Ovary (tissue), 9 donors: ENCODE results near the gene ASB15. TPM values are rescaled to one million over a fixed set of nuclear protein-coding genes. Genes with fewer than 3 reads are reported as not detected.

Source experiments
- DNase-seq, 5 donors: peaks; one replicate each; pipeline ENCODE4 v3.0.0-alpha.2; 2019 to 2020
- H3K27ac ChIP-seq, 2 donors: fragments of 200-600 bp; one replicate each; pipeline versions ENCODE4 v1.5.1 to v1.8.0; 2019 to 2022
- H3K27me3 ChIP-seq: fragments of 200-600 bp; one replicate; pipeline ENCODE4 v1.8.0; 2022
- H3K36me3 ChIP-seq: fragments of 200-600 bp; sonication (generic); one replicate; pipeline ENCODE4 v1.5.1; 2019
- H3K4me1 ChIP-seq: one replicate; pipeline ENCODE4 v1.8.1; 2013; ENCODE audit warnings: mild to moderate bottlenecking, moderate library complexity; ENCODE audit not compliant: insufficient read depth
- H3K4me3 ChIP-seq: fragments of 200-600 bp; sonication (generic); one replicate; pipeline ENCODE4 v1.5.1; 2017
- H3K9me3 ChIP-seq, 2 donors: fragments of 200-600 bp in 1 of 2; sonication (generic) in 1 of 2; one replicate each; pipeline versions ENCODE4 v1.5.1 to v1.8.1; 2013 to 2019; ENCODE audit warnings: mild to moderate bottlenecking in 1 of 2, moderate library complexity in 1 of 2
- EP300 ChIP-seq: sonication (generic); formaldehyde crosslinking; IDR thresholded peaks from one replicate; pipeline ENCODE4 v1.6.1; 2017; ENCODE audit warnings: antibody characterized with exemption
- POLR2A ChIP-seq: fragments of 450-650 bp; IDR thresholded peaks from one replicate; pipeline ENCODE4 v1.6.1; 2017; ENCODE audit warnings: antibody characterized with exemption, mild to moderate bottlenecking, moderate library complexity
- WGBS, 3 donors: extraction: QIAGEN DNeasy Blood & Tissue Kit in 1 of 3; methylation state at CpG; one replicate each; pipeline versions ENCODE4 v1.1.5 to v1.1.7; 2013 to 2017; 5-methylcytosine and 5-hydroxymethylcytosine counted together
- intact Hi-C, 4 donors: fragments of 100-400 bp; cut with DNase I; formaldehyde crosslinking; loops; one replicate each; pipeline versions ENCODE4 v1.11.0 to v1.15.1; 2022 to 2023
- polyA plus RNA-seq, 2 donors: library from polyadenylated mRNA; stranded (reverse); fragments of 200-250 nt in 1 of 2; fragments of 350-450 nt in 1 of 2; fragmentation: Illumina TruSeq in 1 of 2; extraction: RNeasy Lipid Tissue Mini Kit (QIAGEN cat#74804) in 1 of 2; gene quantifications; one replicate each; pipeline ENCODE4 v1.2.3, GENCODE V29; 2013 to 2014
- total RNA-seq, 7 donors: library from RNA; depleted of rRNA in 2 of 7; stranded (reverse); fragments of >200 nt in 2 of 7; fragmentation: NEBNext Ultra II Directional in 3 of 7; extraction: Animal tissue kit (Norgen Biotek cat#: 25700) in 3 of 7; gene quantifications; one replicate each; pipeline versions ENCODE4 v1.1.0 to v1.2.4, GENCODE V29; 2016 to 2023
- TF ChIP-seq, protein P1 (sequence below), 3 donors: fragments of 450-650 bp in 2 of 3; fragments of 200-600 bp in 1 of 3; IDR thresholded peaks; one replicate each; pipeline versions ENCODE4 v1.5.1 to v1.8.0; 2016 to 2022; ENCODE audit warnings: antibody characterized with exemption in 3 of 3, mild to moderate bottlenecking in 1 of 3
- donor health status: DM: no; HTN: no; CAD: no; lungs with moderate emphysema.
- donor health status: DM: no; HTN: no; CAD: no.
- donor health status: Bipolar disorder and iron deficiency.
- donor health status: DM: yes; HTN: yes; CAD: no.
- donor health status: DM: no; HTN: no; CAD: no.
- donor health status: DM: yes; HTN: yes; CAD: no.

Gene ASB15
- total and polyA plus RNA-seq, 9 donors: not detected

DNA sequence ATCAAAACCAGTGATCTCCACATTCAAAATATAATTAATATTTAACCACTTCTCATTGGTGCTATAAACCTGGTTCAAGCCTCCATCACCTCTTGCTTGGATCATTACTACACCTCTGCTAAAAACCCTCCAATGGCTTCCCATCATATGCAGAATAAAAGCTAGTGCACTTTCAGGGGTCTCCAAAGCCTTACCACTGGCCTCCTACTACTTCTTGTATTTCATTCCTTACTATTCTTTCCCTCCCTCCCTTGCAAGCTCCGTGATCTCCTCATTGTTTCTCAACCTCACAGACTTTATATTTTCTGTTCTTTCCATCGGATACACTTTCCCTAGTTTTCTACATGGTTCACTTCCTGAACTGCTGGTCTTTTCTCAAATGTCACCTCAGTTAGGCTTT lies 85.5 kb downstream of the ASB15 start:
- DNase-seq: no peak
- Histone ChIP-seq H3K36me3 (no peaks in the 10 kb centered on the region), H3K27ac (no peak overlapping the region), H3K27me3 (no peaks in the 10 kb centered on the region), H3K4me3 (no peak overlapping the region), H3K9me3 (no peaks in the 10 kb centered on the region), H3K4me1 (no peaks in the 10 kb centered on the region)
- no peak for TF ChIP-seq EP300
- TF ChIP-seq, protein P1, sequence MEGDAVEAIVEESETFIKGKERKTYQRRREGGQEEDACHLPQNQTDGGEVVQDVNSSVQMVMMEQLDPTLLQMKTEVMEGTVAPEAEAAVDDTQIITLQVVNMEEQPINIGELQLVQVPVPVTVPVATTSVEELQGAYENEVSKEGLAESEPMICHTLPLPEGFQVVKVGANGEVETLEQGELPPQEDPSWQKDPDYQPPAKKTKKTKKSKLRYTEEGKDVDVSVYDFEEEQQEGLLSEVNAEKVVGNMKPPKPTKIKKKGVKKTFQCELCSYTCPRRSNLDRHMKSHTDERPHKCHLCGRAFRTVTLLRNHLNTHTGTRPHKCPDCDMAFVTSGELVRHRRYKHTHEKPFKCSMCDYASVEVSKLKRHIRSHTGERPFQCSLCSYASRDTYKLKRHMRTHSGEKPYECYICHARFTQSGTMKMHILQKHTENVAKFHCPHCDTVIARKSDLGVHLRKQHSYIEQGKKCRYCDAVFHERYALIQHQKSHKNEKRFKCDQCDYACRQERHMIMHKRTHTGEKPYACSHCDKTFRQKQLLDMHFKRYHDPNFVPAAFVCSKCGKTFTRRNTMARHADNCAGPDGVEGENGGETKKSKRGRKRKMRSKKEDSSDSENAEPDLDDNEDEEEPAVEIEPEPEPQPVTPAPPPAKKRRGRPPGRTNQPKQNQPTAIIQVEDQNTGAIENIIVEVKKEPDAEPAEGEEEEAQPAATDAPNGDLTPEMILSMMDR (IDR thresholded peaks at IDR 0.05): no peak
- no peak for TF ChIP-seq POLR2A
- WGBS, 3 donors: 97 to 100% (median 97%) methylated on average over 2 of the region's 2 CpGs
- intact Hi-C loops: loop anchor here in 2 of 4 donors (10.0 kb wide), 1 partner anchor 178 kb away; no protein-coding TSS in a partner anchor

DNA sequence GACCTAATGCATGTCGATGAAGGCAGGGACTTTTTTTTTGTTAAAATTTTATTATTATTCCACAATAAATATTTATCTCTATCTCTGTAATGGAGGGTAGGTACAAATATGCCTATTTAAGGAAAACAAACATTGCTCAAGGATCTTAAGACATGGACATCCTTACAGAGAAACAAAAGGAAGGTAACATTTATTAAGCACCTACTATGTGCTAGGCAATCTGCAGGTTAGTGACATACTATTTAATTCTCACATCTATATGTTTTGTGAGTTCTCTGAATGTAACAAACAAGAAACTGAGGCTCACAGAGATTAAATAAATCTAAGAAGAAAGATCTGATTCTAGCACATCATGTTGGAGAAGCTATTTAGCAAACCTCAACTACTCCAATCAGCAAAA lies 86.1 kb downstream of the ASB15 start:
- 90 to 98% (median 93%) methylated on average over 1 of the region's 1 CpG for WGBS, 3 donors

More for the DNA sequence above, 86.1 kb downstream of the ASB15 start:
- intact Hi-C loops: loop anchor here in 2 of 4 donors (10.0 kb wide), 1 partner anchor 177 kb away; no protein-coding TSS in a partner anchor
- TF ChIP-seq EP300: no peak
- no peak for TF ChIP-seq POLR2A
- TF ChIP-seq, protein P1 (IDR thresholded peaks at IDR 0.05): no peak
- Histone ChIP-seq H3K4me3 (no peak overlapping the region), H3K27me3 (no peaks in the 10 kb centered on the region), H3K27ac (no peak overlapping the region), H3K4me1 (no peaks in the 10 kb centered on the region), H3K36me3 (no peaks in the 10 kb centered on the region), H3K9me3 (no peaks in the 10 kb centered on the region)
- DNase-seq: no peak

Other genes with a start within 250 kb of the ASB15 start
- gene IQUB, start 67.2 kb upstream of the ASB15 start, total RNA-seq: 10 to 100 TPM in 1 of 7 donors, 1 to 10 TPM in 3, under 1 TPM in 3; 0.35 to 11.3 (median 1.2) TPM
- under 1 TPM; 0.39 to 0.70 TPM for gene IQUB, start 67.2 kb upstream of the ASB15 start, polyA plus RNA-seq
- 10 to 100 TPM; 43.2 to 83.3 (median 63.2) TPM for gene NDUFA5, start 44.0 kb upstream of the ASB15 start, total RNA-seq
- 10 to 100 TPM; 54.0 to 74.5 TPM for gene NDUFA5, start 44.0 kb upstream of the ASB15 start, polyA plus RNA-seq
- under 1 TPM in 1 of 7 donors, not detected in 6; 0.15 TPM for gene LMOD2, start 54.0 kb downstream of the ASB15 start, total RNA-seq
- under 1 TPM in 1 of 2 donors, not detected in 1; 0.07 TPM for gene LMOD2, start 54.0 kb downstream of the ASB15 start, polyA plus RNA-seq
- gene WASL, start 147.2 kb downstream of the ASB15 start, total RNA-seq: 10 to 100 TPM; 36.8 to 71.5 (median 50.8) TPM
- 10 to 100 TPM; 29.1 to 43.5 TPM for gene WASL, start 147.2 kb downstream of the ASB15 start, polyA plus RNA-seq
- under 1 TPM in 1 of 7 donors, not detected in 6; 0.20 TPM for gene HYAL4, start 243.3 kb downstream of the ASB15 start, total RNA-seq
- gene HYAL4, start 243.3 kb downstream of the ASB15 start, polyA plus RNA-seq: not detected